T-helper 1 cell treated with Interleukin-12 subunit alpha and Interleukin-12 subunit beta and Interleukin-4 antibody, amounts not matched to agents 30 μg/mL and 1 μg/mL, for 36 hours (primary cell): ENCODE results near the gene PEX7.

ENCODE experiments used
- H3K27ac Mint-ChIP-seq: one replicate; pipeline ENCODE4 v1.8.0; 2021; ENCODE audit warnings: mild to moderate bottlenecking, mixed read lengths
- H3K27me3 Mint-ChIP-seq: one replicate; pipeline ENCODE4 v1.8.0; 2021; ENCODE audit warnings: low read depth, mixed read lengths
- H3K36me3 Mint-ChIP-seq: one replicate; pipeline ENCODE4 v1.8.0; 2021; ENCODE audit warnings: low read depth, mixed read lengths
- H3K4me1 Mint-ChIP-seq: one replicate; pipeline ENCODE4 v1.8.0; 2021; ENCODE audit warnings: low read depth, mixed read lengths
- H3K4me3 Mint-ChIP-seq: one replicate; pipeline ENCODE4 v1.8.0; 2021; ENCODE audit warnings: mild to moderate bottlenecking, moderate library complexity, mixed read lengths
- H3K9me3 Mint-ChIP-seq: one replicate; pipeline ENCODE4 v1.8.0; 2021; ENCODE audit warnings: mixed read lengths

Gene PEX7

GRCh38 chr6:136822376-136823127 lies at the start of gene PEX7:
TSS of gene PEX7 (plus strand) at chr6:136822592. CDS start at chr6:136822666, 74 bp downstream.
- no peaks in the 10 kb centered on the region for H3K9me3 Mint-ChIP-seq
- peaks cover 15% of the 10 kb centered on the region for H3K4me1 Mint-ChIP-seq
- peaks cover 15% of the 10 kb centered on the region for H3K36me3 Mint-ChIP-seq
- H3K27me3 Mint-ChIP-seq: peaks cover 1% of the 10 kb centered on the region
- peak within 1 kb of the TSS; percentile 93 for H3K27ac Mint-ChIP-seq
- peak within 1 kb of the TSS; percentile 96 for H3K4me3 Mint-ChIP-seq

- peaks cover 47% of the 10 kb centered on the region for H3K4me1 Mint-ChIP-seq
- H3K4me3 Mint-ChIP-seq: no peak overlapping the region
- H3K9me3 Mint-ChIP-seq: no peaks in the 10 kb centered on the region
- no peaks in the 10 kb centered on the region for H3K27me3 Mint-ChIP-seq
- H3K27ac Mint-ChIP-seq: peak overlapping the region; percentile 60
- peaks cover 22% of the 10 kb centered on the region for H3K36me3 Mint-ChIP-seq
Observed at GRCh38 chr6:136772685-136773472, 49.5 kb upstream of the PEX7 start.

- H3K4me1 Mint-ChIP-seq: peaks cover 43% of the 10 kb centered on the region
- peak overlapping the region; percentile 60 for H3K27ac Mint-ChIP-seq
- peaks cover 22% of the 10 kb centered on the region for H3K36me3 Mint-ChIP-seq
- no peak overlapping the region for H3K4me3 Mint-ChIP-seq
- H3K9me3 Mint-ChIP-seq: no peaks in the 10 kb centered on the region
- H3K27me3 Mint-ChIP-seq: no peaks in the 10 kb centered on the region
Observed at GRCh38 chr6:136773473-136773796, 49.0 kb upstream of the PEX7 start.

GRCh38 chr6:136774228-136775041 lies 48.0 kb upstream of the PEX7 start:
- peak overlapping the region; percentile 10 for H3K27ac Mint-ChIP-seq
- H3K4me1 Mint-ChIP-seq: peaks cover 39% of the 10 kb centered on the region
- H3K27me3 Mint-ChIP-seq: no peaks in the 10 kb centered on the region
- H3K36me3 Mint-ChIP-seq: peaks cover 22% of the 10 kb centered on the region
- H3K4me3 Mint-ChIP-seq: no peak overlapping the region
- H3K9me3 Mint-ChIP-seq: no peaks in the 10 kb centered on the region

- no peak overlapping the region for H3K27ac Mint-ChIP-seq
Observed at GRCh38 chr6:136775081-136775480, 47.3 kb upstream of the PEX7 start.

GRCh38 chr6:136775548-136775947 lies 46.8 kb upstream of the PEX7 start:
- Mint-ChIP-seq H3K36me3 (peaks cover 22% of the 10 kb centered on the region), H3K27ac (no peak overlapping the region), H3K27me3 (no peaks in the 10 kb centered on the region), H3K9me3 (no peaks in the 10 kb centered on the region), H3K4me1 (peaks cover 44% of the 10 kb centered on the region), H3K4me3 (no peak overlapping the region)

More at GRCh38 chr6:136775081-136775480, 47.3 kb upstream of the PEX7 start:
- Mint-ChIP-seq H3K27me3 (no peaks in the 10 kb centered on the region), H3K36me3 (peaks cover 22% of the 10 kb centered on the region), H3K4me3 (no peak overlapping the region), H3K9me3 (no peaks in the 10 kb centered on the region), H3K4me1 (peaks cover 41% of the 10 kb centered on the region)

- no peaks in the 10 kb centered on the region for H3K27me3 Mint-ChIP-seq
- H3K4me3 Mint-ChIP-seq: no peak overlapping the region
Observed at GRCh38 chr6:136777651-136778050, 44.7 kb upstream of the PEX7 start.

GRCh38 chr6:136779682-136780081 lies 42.7 kb upstream of the PEX7 start:
- peaks cover 35% of the 10 kb centered on the region for H3K36me3 Mint-ChIP-seq
- no peaks in the 10 kb centered on the region for H3K27me3 Mint-ChIP-seq
- H3K9me3 Mint-ChIP-seq: no peaks in the 10 kb centered on the region
- H3K27ac Mint-ChIP-seq: no peak overlapping the region
- no peak overlapping the region for H3K4me3 Mint-ChIP-seq
- peaks cover 58% of the 10 kb centered on the region for H3K4me1 Mint-ChIP-seq

More at GRCh38 chr6:136777651-136778050, 44.7 kb upstream of the PEX7 start:
- Mint-ChIP-seq H3K27ac (no peak overlapping the region), H3K9me3 (no peaks in the 10 kb centered on the region), H3K4me1 (peaks cover 55% of the 10 kb centered on the region), H3K36me3 (peaks cover 29% of the 10 kb centered on the region)

GRCh38 chr6:136780972-136781371 lies 41.4 kb upstream of the PEX7 start:
- peaks cover 39% of the 10 kb centered on the region for H3K36me3 Mint-ChIP-seq
- H3K9me3 Mint-ChIP-seq: no peaks in the 10 kb centered on the region
- H3K4me3 Mint-ChIP-seq: no peak overlapping the region
- peaks cover 61% of the 10 kb centered on the region for H3K4me1 Mint-ChIP-seq
- H3K27ac Mint-ChIP-seq: no peak overlapping the region
- no peaks in the 10 kb centered on the region for H3K27me3 Mint-ChIP-seq

- H3K27ac Mint-ChIP-seq: peak overlapping the region; percentile 73
- H3K9me3 Mint-ChIP-seq: no peaks in the 10 kb centered on the region
- peak overlapping the region; percentile 14 for H3K4me3 Mint-ChIP-seq
- H3K4me1 Mint-ChIP-seq: peaks cover 60% of the 10 kb centered on the region
- H3K27me3 Mint-ChIP-seq: no peaks in the 10 kb centered on the region
- peaks cover 34% of the 10 kb centered on the region for H3K36me3 Mint-ChIP-seq
Observed at GRCh38 chr6:136782021-136782770, 40.2 kb upstream of the PEX7 start.

GRCh38 chr6:136783021-136783420 lies 39.4 kb upstream of the PEX7 start:
- Mint-ChIP-seq H3K27me3 (no peaks in the 10 kb centered on the region), H3K4me1 (peaks cover 66% of the 10 kb centered on the region), H3K36me3 (peaks cover 34% of the 10 kb centered on the region), H3K4me3 (no peak overlapping the region), H3K9me3 (no peaks in the 10 kb centered on the region), H3K27ac (no peak overlapping the region)

- H3K27me3 Mint-ChIP-seq: no peaks in the 10 kb centered on the region
Observed at GRCh38 chr6:136783495-136784270, 38.7 kb upstream of the PEX7 start.

GRCh38 chr6:136784271-136784664 lies 38.1 kb upstream of the PEX7 start:
- Mint-ChIP-seq H3K36me3 (peaks cover 42% of the 10 kb centered on the region), H3K9me3 (no peaks in the 10 kb centered on the region), H3K27me3 (no peaks in the 10 kb centered on the region), H3K27ac (peak overlapping the region; percentile 79), H3K4me3 (peak overlapping the region; percentile 60), H3K4me1 (peaks cover 75% of the 10 kb centered on the region)

More at GRCh38 chr6:136783495-136784270, 38.7 kb upstream of the PEX7 start:
- H3K4me1 Mint-ChIP-seq: peaks cover 72% of the 10 kb centered on the region
- H3K27ac Mint-ChIP-seq: peak overlapping the region; percentile 79
- peak overlapping the region; percentile 60 for H3K4me3 Mint-ChIP-seq
- no peaks in the 10 kb centered on the region for H3K9me3 Mint-ChIP-seq
- H3K36me3 Mint-ChIP-seq: peaks cover 41% of the 10 kb centered on the region
